ENCODE measurements around the gene DTHD1.

DTHD1 gene

DNA sequence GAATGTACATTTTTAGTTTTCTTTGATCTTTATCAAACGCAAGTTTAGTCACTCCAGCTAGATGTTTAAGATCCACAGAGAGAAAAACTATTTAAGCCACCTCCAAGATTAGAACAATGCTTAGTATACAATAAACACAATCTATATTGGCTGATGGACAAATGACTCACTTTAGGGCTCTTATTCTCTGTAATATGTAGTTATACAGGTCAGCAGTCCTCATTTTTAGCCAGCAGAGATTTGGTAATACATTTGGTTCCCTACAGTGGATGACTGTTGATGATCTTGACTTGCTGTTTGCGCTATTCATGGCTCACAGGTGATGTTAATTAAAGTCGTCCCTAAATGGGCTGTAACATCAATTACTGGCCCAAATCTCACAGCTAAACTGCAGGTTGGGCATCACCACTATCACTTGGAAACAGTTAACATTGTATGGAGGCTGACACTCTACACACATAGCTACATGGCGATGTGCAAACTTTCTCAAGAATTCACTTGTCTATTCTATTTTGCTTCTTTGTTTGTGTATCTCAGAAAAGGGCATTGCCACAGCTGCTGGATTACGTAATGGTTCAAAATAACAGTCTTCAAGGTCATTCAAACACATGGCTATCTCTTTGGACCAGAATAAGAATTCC, 11.8 kb upstream of the DTHD1 start:
- no peak for DNase-seq (ENCODE audit: low spot score)

DNA sequence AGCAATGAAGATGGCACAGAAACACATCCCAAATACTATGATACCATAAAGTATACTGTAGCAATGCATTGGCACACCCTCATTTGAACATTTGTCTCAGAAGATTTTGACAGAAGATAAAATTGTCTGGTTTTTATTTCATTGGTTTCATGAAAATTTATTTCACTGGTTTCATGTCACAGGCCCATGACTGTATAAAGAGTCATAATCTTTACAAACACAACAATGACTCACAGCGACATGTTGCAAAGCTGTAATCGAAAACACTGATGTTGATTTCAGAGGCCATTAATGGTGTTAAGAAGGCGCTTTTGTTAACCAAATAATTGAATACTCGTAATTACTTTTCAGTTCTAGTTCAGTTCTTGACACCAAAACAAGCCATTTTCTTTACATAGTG, 8.1 kb upstream of the DTHD1 start:
- DNase-seq (ENCODE audit: low spot score) = no peak

DNA sequence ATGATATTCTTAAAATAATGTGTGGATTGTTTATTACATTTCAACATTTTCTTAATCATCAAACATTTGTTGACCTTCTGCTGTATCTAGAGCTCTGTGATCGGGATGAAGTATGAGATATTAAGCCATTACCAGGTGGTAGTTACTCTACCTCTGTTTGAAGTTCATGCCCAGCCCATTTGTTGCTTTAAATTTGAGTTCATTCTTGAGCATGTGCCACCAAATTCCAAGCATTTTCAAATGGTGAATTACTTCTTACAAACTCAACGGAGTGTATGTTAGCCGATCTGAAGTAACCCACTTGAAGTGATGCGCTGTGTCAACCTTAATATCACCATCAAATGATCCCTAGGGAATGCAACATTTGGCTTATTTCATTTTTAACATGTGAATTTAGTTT, 7.3 kb upstream of the DTHD1 start:
- no peak for DNase-seq (ENCODE audit: low spot score)

DNA sequence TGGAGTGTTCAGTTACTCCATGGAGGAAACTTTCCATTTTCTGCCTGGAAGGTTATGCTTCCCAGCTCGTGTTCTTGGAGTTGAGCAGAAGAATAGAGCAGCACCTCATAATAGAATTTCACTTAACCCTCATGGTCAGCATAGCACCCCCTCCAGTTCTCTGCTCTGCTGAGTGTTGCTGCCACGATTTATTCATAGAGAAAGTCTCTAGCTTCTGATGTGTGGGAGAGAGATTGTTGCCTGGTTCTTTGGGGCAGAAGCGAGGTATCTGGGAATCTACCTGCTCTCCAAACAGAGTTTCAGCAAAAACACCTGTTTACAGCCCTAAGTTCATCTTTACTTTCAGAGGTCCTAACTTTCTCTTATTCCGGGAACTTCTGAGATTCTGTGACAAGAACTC, 3.9 kb upstream of the DTHD1 start:
- DNase-seq (ENCODE audit: low spot score) = no peak

DNA sequence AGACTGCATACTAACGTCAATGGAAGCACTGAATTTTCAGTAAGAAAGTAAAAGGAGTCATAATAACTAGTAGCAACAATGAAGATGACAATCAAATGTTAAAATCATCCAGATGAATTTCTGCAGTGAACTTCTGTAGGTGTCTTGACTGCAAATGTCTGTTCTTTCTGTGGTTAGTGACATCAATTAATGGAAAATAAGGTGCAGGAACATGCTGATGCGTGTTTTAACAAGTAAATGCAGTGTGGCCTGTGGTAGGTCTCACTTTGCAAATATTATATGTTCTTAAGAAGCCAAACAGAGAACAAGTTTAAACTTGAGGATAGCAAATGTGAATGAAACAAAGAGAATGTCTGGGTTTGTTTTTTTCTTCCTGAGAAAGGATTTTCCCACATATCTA, 2.6 kb upstream of the DTHD1 start:
- no peak for DNase-seq (ENCODE audit: low spot score)

DNA sequence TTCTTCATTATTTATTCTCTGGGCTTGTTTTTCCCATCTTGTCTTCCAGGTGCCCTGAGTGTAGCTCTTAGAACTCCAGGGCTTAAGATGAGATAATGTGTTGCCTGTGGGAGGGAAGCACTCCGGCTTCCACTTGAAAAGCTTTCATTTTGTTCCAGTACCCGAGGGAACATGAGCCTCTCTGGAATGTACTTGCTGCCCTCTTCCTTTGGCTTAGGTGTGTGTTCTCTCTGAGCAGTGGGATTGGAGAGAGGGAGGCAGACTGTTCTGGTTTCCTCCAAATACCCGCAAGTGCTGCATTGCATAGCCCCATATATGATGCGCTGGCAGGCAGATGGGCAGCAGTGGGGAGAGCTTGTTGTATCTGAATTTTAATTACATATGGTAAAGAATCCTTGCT, 861 bp upstream of the DTHD1 start:
- no peak for DNase-seq (ENCODE audit: low spot score)

DNA sequence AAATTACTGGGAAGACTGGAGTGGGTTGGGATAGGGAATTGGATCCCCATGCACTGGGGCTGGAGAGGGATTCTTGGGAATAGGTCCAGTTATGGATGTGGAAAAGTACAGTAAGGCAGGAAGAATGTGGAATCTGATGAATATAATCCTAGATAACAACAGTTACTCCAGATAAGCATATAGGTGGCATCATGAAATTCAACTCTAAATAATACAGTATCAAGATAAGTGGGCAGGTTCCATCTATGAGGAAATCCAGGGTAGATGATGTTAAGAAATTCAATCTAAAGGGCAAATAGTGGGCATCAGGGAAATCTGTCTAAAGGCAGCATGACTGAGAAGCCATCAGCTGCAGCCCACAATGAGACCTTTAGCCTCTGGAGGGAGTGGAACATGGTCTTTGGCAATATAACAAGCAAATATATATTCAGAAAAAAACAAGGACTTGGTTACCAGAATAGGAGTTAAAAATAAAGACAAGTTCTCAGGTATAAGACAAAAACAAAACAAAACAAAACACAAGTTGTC, 1.2 kb downstream of the DTHD1 start:
- no peak for DNase-seq (ENCODE audit: low spot score)

DNA sequence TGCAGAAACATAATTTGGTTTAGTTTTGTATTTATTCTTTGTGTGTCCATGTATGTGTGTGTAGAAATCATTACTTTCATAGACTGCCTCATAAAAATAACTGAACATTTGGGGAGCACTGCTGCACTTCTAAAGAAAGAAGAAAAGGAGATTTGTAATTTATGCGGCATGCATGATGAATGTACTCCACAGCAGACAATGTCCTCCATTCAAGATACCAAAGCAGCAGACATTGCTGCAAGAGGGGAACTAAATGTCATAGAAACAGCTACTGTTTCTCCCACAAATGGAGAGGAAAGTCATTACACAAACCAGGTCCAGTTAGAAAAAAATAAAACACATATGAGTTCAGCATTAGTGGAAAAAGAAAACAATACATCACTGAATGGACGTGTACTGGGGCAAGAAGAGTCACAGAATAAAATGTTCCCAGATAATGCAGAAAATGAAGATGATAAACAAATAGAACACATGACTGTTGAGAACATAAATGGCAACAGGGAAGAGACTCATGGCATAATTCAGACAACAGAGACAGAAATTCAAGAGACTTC, 2.6 kb downstream of the DTHD1 start:
- no peak for DNase-seq (ENCODE audit: low spot score)

DNA sequence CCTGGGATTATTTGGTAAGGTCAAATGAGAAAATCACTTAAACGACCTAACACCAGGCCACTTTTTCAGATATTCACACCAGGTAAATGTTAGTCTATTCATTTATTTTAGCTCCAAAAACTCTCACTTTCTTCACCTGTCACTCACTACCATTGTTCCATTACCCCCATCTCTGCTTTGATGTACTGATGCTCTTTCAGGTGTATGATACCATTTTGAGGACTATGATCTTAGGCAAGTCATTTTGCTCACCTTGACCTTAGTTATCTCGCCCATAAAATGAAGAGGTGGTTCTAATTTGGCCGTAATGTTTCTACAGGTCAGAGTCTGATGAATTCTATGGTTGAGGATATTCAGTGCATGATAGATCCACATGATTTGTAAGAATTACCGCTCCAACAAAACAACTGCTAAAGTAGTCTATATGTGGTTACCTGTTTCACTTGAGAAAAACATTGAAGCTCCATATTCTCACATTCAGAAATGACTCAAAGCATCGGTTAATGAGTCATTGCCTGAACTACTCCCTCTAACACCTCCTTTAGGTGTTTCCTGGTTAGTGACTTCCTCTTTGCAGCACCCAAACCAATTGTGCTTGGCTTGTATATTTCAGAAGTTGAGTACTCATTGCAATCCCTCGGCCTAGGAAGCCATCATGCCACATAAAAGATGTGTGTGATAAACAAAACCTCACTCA, 4.5 kb downstream of the DTHD1 start:
- peak; percentile 96 for DNase-seq (ENCODE audit: low spot score)

DNA sequence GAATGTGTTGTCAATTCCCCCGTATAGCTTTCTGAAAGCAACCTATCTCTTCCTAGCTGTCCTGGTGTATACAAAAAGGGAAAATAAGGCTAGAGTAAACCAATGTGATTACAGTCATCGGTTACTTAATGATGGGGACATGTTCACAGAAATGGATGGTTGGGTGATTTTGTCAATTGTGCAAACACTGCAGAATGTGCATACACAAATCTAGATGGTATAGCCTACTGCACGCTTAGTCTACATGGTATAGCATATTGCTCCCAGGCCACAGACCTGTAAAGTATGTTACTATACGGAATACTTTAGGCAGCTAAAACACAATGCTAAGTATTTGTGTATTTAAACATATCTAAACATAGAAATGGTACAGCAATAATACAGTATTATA, 5.1 kb downstream of the DTHD1 start:
- DNase-seq (ENCODE audit: low spot score) = no peak

DNA sequence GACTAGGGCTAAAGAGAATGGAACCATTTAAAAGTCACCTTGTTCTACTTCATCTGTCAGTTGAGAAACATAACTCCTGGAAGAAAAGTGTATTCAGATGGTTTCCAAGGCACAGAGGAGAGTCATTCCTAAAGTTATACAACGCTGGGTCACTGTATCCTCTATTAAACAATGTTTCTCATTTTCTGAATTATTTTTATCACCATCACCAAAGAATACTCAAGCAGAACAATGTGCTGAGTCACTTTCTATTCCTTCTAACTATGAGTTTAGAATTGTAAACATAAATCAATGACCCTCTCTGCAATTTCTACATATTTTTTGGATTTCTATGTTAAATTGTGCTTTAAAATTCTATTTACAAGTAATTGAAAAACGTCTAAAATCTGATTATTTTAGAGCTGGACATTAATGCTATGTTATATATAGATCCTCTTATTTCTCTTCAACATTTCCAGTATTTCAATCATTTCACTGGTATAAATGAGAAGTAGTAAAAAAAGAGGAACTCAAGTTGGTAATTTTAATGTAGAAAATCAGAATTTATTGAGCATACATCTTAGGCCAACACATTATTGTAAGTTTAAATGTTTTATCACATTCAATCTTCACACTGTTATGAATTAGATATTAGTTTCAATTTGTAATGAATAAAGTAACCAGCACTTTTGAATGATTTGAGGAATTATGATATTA, 7.5 kb downstream of the DTHD1 start:
- DNase-seq (ENCODE audit: low spot score) = no peak

DNA sequence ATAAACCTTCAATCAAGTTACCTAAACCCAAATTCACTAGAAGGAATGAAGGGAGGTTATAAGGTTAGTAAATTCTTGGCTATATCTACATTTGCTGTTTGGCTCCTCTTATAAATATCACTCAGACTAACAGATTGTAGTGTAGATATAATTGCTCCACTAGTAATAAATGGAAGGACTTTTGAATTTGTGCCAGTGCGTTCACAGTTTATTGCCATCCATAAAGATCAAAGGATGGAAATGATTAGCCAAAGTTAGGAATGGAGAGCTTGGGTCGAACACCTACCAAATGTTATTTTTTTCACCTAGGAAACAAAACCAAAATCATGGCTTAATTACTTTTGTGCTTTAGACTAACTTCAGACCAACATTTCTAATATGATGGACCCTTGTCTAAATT, 9.2 kb downstream of the DTHD1 start:
- DNase-seq (ENCODE audit: low spot score) = no peak

DNA sequence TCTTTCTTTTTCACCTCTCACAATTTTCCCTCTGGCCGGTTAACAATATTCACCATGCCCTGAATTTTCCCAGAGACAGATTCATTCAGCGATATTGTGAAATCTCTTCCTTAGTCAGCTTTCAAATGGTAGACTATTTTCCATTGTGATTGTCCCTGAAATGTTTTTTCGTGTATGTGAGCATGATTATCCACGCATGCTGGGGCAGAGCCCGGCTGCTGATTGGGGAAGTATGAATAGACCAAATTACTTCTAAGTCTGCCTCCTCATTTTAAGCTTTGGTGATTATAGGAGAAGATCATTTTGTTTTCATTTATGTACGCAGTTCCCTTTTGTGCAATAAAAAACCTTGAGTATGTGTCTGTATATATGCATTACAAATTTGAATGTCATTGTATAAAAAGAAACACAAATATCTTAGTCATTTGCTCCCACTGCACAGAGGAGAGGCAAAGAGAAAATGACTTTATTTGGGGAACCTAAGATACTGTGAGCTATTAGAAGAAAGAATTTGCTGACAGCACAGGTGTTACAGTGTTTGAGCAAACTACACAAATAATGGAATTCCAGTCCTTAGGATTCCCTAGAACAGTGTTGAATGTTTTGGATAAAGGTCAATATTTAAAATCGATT, 11.3 kb downstream of the DTHD1 start:
- no peak for DNase-seq (ENCODE audit: low spot score)

DNA sequence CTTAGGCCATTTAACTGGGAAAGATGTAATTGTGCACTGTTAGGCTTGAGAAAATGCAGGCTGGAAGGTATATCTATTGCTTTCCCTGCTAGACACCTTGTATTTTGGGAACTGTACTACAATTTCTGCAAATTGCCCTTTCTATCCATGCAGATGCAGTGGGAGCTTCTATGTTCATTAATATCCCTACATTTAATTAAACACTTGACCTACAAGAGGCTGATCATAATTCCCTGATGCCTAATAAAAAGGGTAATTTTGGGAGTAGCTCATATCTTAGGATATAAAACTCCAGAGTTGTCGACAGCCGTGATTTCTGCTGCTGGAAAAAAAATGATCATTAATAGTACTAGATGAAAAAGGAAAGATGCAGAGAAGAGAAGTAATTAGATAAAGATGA, 19.7 kb downstream of the DTHD1 start:
- no peak for DNase-seq (ENCODE audit: low spot score)

DNA sequence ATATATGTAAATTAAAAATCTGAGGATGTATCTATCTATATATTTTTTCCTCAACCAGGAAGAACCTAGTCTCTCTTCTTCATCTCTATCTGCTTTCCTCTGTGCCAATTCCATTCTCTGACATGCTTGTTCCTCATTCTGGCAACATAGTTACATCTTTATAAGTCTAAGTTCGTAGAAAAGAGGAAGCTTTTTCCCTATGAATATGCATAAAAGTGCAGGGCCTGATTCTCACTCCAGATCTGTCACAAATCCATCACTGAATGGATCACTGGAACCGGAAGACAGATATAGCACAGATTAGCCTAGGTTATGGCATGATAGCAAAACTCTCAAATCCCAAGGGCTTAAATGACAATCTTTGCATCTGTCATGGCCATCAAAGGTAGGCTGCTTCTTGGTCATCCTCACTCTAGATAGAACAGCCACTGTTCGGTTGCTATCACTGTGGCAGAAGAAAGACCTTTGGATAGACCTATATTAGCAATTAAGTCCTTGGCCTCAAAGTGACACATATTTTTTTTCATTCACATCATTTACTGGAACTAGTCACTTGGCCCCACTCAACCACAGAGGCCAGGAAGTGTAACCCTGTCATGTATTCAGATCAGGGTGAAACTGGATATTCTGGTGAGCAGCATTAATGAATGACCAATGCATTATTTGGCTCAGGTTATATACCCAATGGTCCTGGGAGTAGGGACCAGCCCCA, 22.2 kb downstream of the DTHD1 start:
- no peak for DNase-seq (ENCODE audit: low spot score)

DNA sequence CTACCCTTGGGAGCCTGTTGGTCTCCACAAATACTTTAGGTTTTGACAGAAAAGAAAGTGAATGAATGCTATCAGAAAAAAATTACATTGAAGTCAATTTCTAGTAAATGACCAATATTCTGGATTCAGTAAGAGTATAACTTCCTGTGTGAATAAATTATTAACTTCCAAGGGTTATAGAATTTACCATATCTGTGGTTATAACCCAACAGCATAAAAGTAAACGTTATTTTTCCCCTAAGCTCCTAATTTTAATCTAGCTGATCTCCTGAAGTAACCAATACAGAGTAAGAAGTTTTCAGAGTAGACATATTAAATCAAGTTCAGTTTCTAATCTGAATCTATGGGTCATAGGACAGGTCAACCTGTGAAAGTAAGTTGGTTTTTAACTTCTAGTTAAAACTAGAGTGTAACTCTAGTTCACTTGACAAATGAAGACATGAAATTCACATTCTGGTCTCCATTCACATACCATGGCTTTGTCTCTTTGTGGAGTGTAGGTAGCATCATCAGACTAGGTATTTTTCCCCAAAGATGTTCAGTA, 22.8 kb downstream of the DTHD1 start:
- DNase-seq (ENCODE audit: low spot score) = no peak

DNA sequence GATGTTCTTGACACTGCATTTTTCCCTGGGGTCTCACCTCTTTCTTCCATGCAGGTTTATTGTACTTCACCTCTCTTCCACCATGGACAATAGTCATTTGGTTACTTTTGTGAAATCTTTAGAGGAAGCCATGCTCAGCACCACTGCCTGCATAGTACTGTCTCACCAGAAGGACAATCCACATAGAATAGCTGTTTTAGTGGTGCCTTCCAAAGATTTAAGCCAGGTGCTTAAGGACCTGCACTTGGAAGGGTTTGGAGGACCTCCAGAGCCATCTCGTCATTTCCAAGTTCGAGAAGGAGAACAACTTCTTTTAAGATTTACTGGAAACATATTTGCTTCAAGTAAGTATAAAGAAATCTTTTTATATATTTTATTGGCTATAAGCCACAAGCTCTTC, 26.7 kb downstream of the DTHD1 start:
- no peak for DNase-seq (ENCODE audit: low spot score)

DNA sequence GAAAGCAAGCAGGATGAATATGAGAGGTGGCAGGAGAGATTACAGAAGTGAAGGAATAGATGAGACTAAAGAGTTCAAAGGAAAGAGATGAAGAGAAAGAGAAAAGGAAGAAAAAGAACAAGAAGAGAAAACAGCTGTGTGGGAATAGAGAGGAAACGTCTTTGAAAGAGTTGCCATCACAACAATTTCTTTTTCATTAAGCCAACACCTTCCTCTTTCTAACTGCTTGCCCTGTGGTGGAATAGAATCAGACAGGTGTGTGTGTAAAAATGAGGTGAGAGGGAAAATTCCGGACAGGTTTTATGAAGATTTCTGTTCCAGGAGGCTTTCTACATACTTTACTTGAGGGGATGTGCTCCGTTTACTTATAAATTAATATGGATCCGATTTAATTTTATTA, 28.8 kb downstream of the DTHD1 start:
- no peak for DNase-seq (ENCODE audit: low spot score)

DNA sequence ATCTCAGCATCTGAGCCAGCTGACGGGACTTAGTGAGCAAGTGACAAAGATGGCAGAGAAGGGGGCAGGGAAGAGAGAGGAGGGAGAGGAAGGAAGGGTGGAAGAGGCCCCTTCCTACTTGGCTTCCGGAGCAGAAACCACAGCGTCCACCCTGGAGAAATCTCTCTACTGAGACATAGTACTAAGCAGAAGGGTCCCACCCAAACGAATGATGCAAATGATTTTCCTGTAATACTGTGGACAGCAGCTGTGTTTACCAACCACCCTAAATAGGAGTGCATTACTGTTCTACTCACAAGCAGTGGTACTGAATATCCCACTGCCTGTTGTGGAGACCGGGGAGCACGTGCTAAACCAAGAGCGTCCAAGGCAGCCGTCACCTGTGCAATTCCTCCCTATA, 29.4 kb downstream of the DTHD1 start:
- DNase-seq (ENCODE audit: low spot score) = no peak

DNA sequence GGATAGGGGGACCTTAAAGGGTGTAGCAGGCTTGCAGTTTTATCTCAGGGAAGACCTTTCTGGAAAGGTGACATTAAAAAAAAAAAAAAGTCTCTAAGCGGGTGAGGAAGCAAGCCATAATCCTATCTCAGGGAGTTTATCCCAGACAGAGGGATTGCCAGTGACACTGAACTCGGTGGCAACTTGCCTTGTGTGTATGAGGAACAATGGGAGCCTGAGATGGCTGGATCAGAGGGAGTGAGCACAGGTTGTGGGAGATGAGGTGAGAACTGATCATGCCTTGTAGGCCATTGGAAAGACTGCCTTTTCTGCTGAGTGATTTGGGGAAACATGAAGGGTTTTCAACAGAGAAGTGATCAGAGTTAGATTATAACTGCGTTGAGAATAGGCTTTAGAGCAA, 31.1 kb downstream of the DTHD1 start:
- no peak for DNase-seq (ENCODE audit: low spot score)

DNA sequence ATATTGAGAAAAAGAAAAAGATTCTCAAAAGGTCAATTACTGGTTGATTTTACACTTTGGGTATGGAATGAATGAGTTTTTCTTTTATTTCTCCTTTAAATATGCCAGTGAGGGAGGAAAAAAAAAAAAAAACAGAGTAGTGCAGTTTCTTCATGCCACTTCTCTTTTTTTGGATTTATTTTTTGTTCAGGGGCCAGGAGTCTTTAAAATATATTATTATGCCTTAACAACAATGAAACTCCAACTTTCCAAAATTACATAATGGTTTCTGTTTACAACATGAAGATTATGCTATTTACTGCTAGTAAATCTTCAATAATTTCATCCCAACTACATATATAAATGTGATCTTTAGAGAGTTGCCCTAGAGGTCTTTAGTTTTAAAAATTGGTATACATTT, 31.9 kb downstream of the DTHD1 start:
- no peak for DNase-seq (ENCODE audit: low spot score)

DNA sequence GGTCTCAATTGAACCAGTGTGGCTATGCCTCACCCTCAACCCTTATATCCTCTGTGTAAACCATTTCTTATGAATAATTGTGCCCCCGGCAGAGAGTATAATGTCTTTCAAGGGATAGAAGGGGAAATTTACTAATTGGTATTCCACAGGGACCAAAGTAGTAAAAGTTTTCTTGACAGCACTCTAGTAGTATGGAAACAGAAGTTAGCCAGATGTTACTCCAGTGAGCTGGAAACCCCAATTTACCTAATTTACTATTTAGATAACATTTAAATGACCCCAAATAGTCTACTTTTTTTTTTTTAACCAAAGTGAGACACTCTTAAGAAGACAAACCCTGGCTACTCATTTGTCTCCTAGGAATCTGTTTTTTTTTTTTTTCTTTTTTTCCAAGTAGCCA, 32.3 kb downstream of the DTHD1 start:
- no peak for DNase-seq (ENCODE audit: low spot score)
